SK-N-SH (cell line): Measurements from ENCODE around the gene TMPRSS5.

Experiments
- CHD2 ChIP-seq: fragments of 150-350 bp; IDR thresholded peaks from 2 replicates; pipeline ENCODE4 v1.6.1; 2018; ENCODE audit warnings: low read length; ENCODE audit not compliant: partially characterized antibody
- EZH2phosphoT487 ChIP-seq: fragments of 200-600 bp; sonication (generic); IDR thresholded peaks from 2 replicates; pipeline ENCODE4 v1.6.1; 2017; ENCODE audit warnings: low read depth, mixed run types, mild to moderate bottlenecking, antibody characterized with exemption, moderate library complexity, borderline replicate concordance
- FOSL2 ChIP-seq: IDR thresholded peaks from 2 replicates; pipeline ENCODE4 v1.4.0; 2012; ENCODE audit warnings: low read depth, mild to moderate bottlenecking, moderate library complexity, borderline replicate concordance
- RCOR1 ChIP-seq: fragments of 150-350 bp; IDR thresholded peaks from 2 replicates; pipeline ENCODE4 v1.6.1; 2017; ENCODE audit warnings: antibody characterized with exemption, low read length
- TAF1 ChIP-seq: IDR thresholded peaks from 2 replicates; pipeline ENCODE4 v1.6.1; 2012; ENCODE audit warnings: low read depth, mild to moderate bottlenecking, low read length, moderate library complexity, borderline replicate concordance
- TCF12 ChIP-seq: IDR thresholded peaks from 2 replicates; pipeline ENCODE4 v1.4.0; 2012
- TF ChIP-seq, protein P1 (sequence below): fragments of 200-600 bp; sonication (generic); IDR thresholded peaks from 2 replicates; pipeline ENCODE4 v1.6.1; 2017; ENCODE audit warnings: antibody characterized with exemption, mild to moderate bottlenecking, moderate library complexity

DNA sequence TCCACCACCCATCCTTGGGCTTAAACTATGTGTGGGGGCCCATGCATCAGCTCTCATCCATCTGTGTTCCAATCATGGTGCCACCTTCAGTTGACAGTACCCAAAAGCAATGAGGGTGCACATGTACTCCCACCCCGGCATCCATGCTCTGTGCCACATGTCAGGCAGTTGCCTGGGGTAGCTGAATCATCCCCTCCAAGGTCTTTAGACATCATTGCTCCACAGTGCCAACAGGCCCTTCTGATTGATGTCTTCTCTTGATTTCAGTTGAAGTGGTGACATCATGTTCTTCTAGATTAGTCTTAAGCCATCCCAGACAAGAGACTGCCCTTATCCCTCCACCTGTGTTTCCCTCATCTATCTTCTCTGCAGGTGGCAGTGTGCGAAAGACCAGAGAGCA lies 42.5 kb downstream of the TMPRSS5 start:
- TF ChIP-seq, protein P1, sequence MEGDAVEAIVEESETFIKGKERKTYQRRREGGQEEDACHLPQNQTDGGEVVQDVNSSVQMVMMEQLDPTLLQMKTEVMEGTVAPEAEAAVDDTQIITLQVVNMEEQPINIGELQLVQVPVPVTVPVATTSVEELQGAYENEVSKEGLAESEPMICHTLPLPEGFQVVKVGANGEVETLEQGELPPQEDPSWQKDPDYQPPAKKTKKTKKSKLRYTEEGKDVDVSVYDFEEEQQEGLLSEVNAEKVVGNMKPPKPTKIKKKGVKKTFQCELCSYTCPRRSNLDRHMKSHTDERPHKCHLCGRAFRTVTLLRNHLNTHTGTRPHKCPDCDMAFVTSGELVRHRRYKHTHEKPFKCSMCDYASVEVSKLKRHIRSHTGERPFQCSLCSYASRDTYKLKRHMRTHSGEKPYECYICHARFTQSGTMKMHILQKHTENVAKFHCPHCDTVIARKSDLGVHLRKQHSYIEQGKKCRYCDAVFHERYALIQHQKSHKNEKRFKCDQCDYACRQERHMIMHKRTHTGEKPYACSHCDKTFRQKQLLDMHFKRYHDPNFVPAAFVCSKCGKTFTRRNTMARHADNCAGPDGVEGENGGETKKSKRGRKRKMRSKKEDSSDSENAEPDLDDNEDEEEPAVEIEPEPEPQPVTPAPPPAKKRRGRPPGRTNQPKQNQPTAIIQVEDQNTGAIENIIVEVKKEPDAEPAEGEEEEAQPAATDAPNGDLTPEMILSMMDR, result no peak
- TF ChIP-seq EZH2phosphoT487 (no peak), TCF12 (no peak), CHD2 (no peak), RCOR1 (no peak), FOSL2 (no peak), TAF1 (no peak)
